SK-N-SH treated with all-trans-retinoic acid at 6 μM for 48 hours (cell line): ENCODE data around the gene JMJD1C.

Experiments
- ARNTL ChIP-seq: fragments of 450-650 bp; formaldehyde crosslinking; IDR thresholded peaks from 2 replicates; pipeline ENCODE4 v1.5.0; 2020; ENCODE audit warnings: low read depth, mild to moderate bottlenecking, moderate library complexity, borderline replicate concordance
- BACH2 ChIP-seq: fragments of 250-450 bp; sonication (Bioruptor Pico); IDR thresholded peaks from 2 replicates; pipeline ENCODE4 v1.9.0; 2021; ENCODE audit warnings: mild to moderate bottlenecking, borderline replicate concordance
- CREB5 ChIP-seq: fragments of 250-450 bp; sonication (Bioruptor Pico); IDR thresholded peaks from 2 replicates; pipeline ENCODE4 v1.5.1; 2020; ENCODE audit warnings: low read depth, mild to moderate bottlenecking, moderate library complexity
- ESRRG ChIP-seq: fragments of 250-450 bp; sonication (Bioruptor Pico); IDR thresholded peaks from 2 replicates; pipeline ENCODE4 v1.6.1; 2021; ENCODE audit warnings: mild to moderate bottlenecking
- PATZ1 ChIP-seq: fragments of 250-450 bp; sonication (Bioruptor Pico); IDR thresholded peaks from 2 replicates; pipeline ENCODE4 v1.8.0; 2020; ENCODE audit warnings: mild to moderate bottlenecking, moderate library complexity, borderline replicate concordance
- RARB ChIP-seq: fragments of 250-450 bp; sonication (Bioruptor Pico); IDR thresholded peaks from 2 replicates; pipeline ENCODE4 v1.8.0; 2021; ENCODE audit warnings: mild to moderate bottlenecking, moderate library complexity
- SNAI2 ChIP-seq: fragments of 250-450 bp; sonication (Bioruptor Pico); IDR thresholded peaks from 2 replicates; pipeline ENCODE4 v1.5.0; 2020; ENCODE audit warnings: mild to moderate bottlenecking, moderate library complexity
- TCF4 ChIP-seq: fragments of 250-450 bp; sonication (Bioruptor Pico); IDR thresholded peaks from 2 replicates; pipeline ENCODE4 v1.8.0; 2021; ENCODE audit warnings: mild to moderate bottlenecking, moderate library complexity, borderline replicate concordance
- ZC3H10 ChIP-seq: fragments of 250-450 bp; sonication (Bioruptor Pico); IDR thresholded peaks from 2 replicates; pipeline ENCODE4 v1.5.1; 2021; ENCODE audit warnings: mild to moderate bottlenecking, moderate library complexity
- ZFP3 ChIP-seq: fragments of 250-450 bp; sonication (Bioruptor Pico); IDR thresholded peaks from 2 replicates; pipeline ENCODE4 v1.5.0; 2020; ENCODE audit warnings: mild to moderate bottlenecking, moderate library complexity
- ZFP30 ChIP-seq: fragments of 450-650 bp; formaldehyde crosslinking; IDR thresholded peaks from 2 replicates; pipeline ENCODE4 v1.5.0; 2022; ENCODE audit warnings: mild to moderate bottlenecking, moderate library complexity
- ZNF565 ChIP-seq: fragments of 450-650 bp; formaldehyde crosslinking; conservative IDR thresholded peaks from 2 replicates; pipeline ENCODE4 v1.5.0; 2020; ENCODE audit warnings: low read depth, mild to moderate bottlenecking, moderate library complexity
- ZNF70 ChIP-seq: fragments of 450-650 bp; formaldehyde crosslinking; IDR thresholded peaks from 2 replicates; pipeline ENCODE4 v1.5.0; 2020; ENCODE audit warnings: mild to moderate bottlenecking, moderate library complexity
- ZNF8 ChIP-seq: fragments of 450-650 bp; formaldehyde crosslinking; IDR thresholded peaks from 2 replicates; pipeline ENCODE4 v1.5.0; 2020; ENCODE audit warnings: mild to moderate bottlenecking, moderate library complexity

- TF ChIP-seq PATZ1 (no peak), SNAI2 (CRISPR knock-in tag) (no peak), ZC3H10 (CRISPR knock-in tag) (no peak), ZNF8 (CRISPR knock-in tag) (no peak), ZFP3 (no peak), ZNF70 (CRISPR knock-in tag) (no peak), ARNTL (CRISPR knock-in tag) (no peak), CREB5 (no peak), RARB (CRISPR knock-in tag) (no peak), ESRRG (CRISPR knock-in tag) (no peak), ZNF565 (no peak), ZFP30 (CRISPR knock-in tag) (no peak), BACH2 (no peak), TCF4 (no peak)
Measured at GRCh38 chr10:63470928-63471327, 5.2 kb upstream of the JMJD1C start.
